Measurements from ENCODE around the gene DGKB.

Gene DGKB

DNA sequence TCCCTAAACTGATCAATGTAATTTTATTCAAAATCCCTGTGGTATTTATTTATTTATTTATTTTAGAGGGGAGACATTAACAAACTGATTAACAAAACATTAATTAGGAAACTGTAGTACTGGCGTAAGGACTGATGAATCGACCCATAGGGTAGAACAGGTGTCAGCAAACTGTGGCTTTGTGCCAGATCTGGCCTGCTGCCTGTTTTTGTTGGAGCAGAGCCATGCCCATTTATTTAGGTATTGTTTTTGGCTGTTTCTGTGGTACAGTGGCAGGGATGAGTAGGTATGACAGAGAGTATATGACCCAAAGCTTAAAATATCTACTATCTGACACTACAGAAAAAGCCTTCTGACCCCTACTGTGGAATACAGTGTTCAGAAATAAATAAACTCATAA lies 580.6 kb downstream of the DGKB start:
- TF ChIP-seq, protein P1, sequence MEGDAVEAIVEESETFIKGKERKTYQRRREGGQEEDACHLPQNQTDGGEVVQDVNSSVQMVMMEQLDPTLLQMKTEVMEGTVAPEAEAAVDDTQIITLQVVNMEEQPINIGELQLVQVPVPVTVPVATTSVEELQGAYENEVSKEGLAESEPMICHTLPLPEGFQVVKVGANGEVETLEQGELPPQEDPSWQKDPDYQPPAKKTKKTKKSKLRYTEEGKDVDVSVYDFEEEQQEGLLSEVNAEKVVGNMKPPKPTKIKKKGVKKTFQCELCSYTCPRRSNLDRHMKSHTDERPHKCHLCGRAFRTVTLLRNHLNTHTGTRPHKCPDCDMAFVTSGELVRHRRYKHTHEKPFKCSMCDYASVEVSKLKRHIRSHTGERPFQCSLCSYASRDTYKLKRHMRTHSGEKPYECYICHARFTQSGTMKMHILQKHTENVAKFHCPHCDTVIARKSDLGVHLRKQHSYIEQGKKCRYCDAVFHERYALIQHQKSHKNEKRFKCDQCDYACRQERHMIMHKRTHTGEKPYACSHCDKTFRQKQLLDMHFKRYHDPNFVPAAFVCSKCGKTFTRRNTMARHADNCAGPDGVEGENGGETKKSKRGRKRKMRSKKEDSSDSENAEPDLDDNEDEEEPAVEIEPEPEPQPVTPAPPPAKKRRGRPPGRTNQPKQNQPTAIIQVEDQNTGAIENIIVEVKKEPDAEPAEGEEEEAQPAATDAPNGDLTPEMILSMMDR (IDR thresholded peaks at IDR 0.05; ENCODE audit: unreplicated experiment in 3 of 3), result no peak
- H3K9me3 Mint-ChIP-seq, result peaks cover 13% of the 10 kb centered on the region
- no peaks in the 10 kb centered on the region for H3K4me1 Mint-ChIP-seq
- no peaks in the 10 kb centered on the region for H3K27me3 Mint-ChIP-seq (ENCODE audit: low read depth)
- no peaks in the 10 kb centered on the region for H3K36me3 Mint-ChIP-seq (ENCODE audit: low read depth)
- H3K27ac Mint-ChIP-seq, result no peak overlapping the region
- no peak overlapping the region for H3K4me3 Mint-ChIP-seq

DNA sequence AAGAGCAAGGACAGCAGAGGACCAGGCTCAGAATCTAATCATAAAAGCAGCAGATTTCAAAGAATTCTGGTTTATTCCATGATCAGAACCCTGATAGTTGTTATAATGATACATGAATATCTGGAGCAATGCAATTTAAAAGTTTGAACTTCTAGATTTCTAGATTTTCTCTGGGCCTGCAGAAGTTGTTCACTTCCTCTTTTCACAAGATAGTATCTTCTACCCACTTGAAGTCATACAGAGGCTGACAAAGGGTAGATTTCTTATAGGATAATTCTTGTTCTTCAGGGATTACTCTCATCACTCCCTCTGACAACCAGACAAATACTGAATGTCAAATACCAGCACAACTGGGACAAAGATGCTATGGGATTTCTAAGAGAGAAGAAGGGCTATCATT lies 593.1 kb downstream of the DGKB start:
- H3K36me3 Mint-ChIP-seq (ENCODE audit: low read depth), result no peaks in the 10 kb centered on the region
- TF ChIP-seq, protein P1 (IDR thresholded peaks at IDR 0.05; ENCODE audit: unreplicated experiment in 3 of 3), result no peak
- H3K4me1 Mint-ChIP-seq, result peaks cover 8% of the 10 kb centered on the region
- no peak overlapping the region for H3K4me3 Mint-ChIP-seq
- H3K27ac Mint-ChIP-seq, result no peak overlapping the region
- no peaks in the 10 kb centered on the region for H3K27me3 Mint-ChIP-seq (ENCODE audit: low read depth)
- peaks cover 2% of the 10 kb centered on the region for H3K9me3 Mint-ChIP-seq

DNA sequence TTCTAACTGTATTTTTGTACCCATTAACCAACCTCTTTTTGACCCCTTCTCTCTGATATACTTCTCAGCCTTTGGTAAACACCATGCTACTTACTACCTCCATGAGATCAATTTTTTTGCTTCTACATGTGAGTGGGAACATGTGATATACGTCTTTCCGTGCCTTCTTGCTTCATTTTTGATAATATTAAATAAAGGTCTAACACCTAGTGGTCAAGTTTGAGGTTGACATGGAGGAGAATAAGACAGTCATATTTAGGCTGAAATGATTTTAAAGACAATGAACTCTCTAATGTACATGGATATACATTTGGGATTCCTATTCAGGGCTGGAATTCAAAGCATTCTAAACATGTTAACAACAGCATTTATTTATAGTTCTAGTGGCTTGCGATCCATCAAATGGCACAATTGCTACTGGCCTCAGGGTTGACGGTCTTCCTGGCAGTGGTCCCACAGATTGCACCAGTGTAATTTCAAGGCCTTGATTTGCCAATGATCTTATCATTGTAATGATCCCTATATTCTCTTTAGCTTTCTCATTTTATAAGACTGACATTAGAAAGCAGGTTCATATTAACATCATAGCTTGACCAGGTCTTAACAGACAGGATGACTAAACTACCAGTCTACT lies 597.2 kb downstream of the DGKB start:
- Mint-ChIP-seq H3K27me3 (ENCODE audit: low read depth) (no peaks in the 10 kb centered on the region), H3K9me3 (no peaks in the 10 kb centered on the region), H3K4me3 (no peak overlapping the region), H3K36me3 (ENCODE audit: low read depth) (no peaks in the 10 kb centered on the region), H3K27ac (no peak overlapping the region), H3K4me1 (peaks cover 8% of the 10 kb centered on the region)
- TF ChIP-seq, protein P1 (IDR thresholded peaks at IDR 0.05; ENCODE audit: unreplicated experiment in 3 of 3), result no peak

DNA sequence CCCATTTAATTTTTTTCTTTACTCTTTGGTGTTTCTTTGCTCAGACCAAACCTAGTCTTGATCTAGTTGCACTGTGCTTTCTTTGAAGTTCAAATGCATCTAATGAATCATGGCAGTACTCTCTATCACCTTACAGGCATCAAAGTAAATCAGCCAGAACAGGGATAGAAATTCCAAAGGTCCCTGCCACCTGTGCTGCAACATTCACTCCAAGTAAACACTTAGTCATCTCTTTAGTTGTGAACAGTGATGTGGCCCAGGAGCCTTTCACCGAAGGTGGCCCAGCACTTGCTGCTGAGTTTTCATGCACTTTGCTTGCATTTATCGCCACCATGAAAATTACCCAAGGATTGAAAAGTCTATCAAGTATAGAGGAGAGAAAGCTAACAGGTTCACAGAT lies 599.0 kb downstream of the DGKB start:
- Mint-ChIP-seq H3K27me3 (ENCODE audit: low read depth) (no peaks in the 10 kb centered on the region), H3K27ac (no peak overlapping the region), H3K9me3 (no peaks in the 10 kb centered on the region), H3K4me3 (no peak overlapping the region), H3K36me3 (ENCODE audit: low read depth) (no peaks in the 10 kb centered on the region), H3K4me1 (peaks cover 8% of the 10 kb centered on the region)
- TF ChIP-seq, protein P1 (IDR thresholded peaks at IDR 0.05; ENCODE audit: unreplicated experiment in 3 of 3), result no peak

DNA sequence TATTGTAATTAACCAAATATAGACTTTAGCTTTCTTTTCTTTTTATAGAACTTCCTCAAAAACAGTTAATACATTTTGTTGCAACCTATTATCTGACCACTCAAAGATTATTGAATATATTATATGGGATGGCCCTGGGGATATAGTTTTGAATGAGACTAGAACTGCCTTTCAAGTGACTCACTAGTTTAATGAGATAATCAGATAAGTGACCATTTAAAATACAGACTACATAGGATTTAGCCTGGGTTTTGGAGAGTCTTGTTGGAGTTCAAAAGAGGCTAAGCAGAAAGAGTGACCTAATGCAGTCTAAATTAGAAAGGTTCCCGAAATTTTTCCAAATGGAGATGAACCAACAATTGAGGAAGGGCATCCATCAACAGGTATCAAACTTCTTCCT lies 607.9 kb downstream of the DGKB start:
- Mint-ChIP-seq H3K27ac (no peak overlapping the region), H3K4me3 (no peak overlapping the region), H3K9me3 (peaks cover 8% of the 10 kb centered on the region), H3K36me3 (ENCODE audit: low read depth) (no peaks in the 10 kb centered on the region), H3K4me1 (peaks cover 4% of the 10 kb centered on the region), H3K27me3 (ENCODE audit: low read depth) (no peaks in the 10 kb centered on the region)
- TF ChIP-seq, protein P1 (IDR thresholded peaks at IDR 0.05; ENCODE audit: unreplicated experiment in 3 of 3), result no peak

DNA sequence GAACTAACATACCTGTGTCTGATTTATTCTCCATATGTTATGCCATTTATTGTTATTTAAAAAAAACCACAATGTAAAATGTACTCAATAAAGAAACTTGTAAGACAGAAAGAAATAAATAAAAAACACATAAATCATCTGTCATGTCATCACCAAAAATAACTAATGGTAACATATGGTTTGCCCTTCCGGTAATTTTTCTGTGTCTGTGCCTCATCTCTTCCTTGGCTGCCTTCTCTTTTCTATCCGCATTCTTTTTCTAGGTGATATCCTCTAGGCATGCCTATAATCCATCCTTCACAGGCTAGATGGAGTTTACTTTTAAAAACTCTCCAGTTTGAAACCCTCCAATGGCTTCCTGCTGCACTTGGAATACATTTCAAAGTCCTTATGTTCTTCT lies 609.1 kb downstream of the DGKB start:
- Mint-ChIP-seq H3K27me3 (ENCODE audit: low read depth) (no peaks in the 10 kb centered on the region), H3K4me3 (no peak overlapping the region), H3K27ac (no peak overlapping the region), H3K9me3 (peaks cover 8% of the 10 kb centered on the region), H3K36me3 (ENCODE audit: low read depth) (no peaks in the 10 kb centered on the region), H3K4me1 (peaks cover 4% of the 10 kb centered on the region)
- TF ChIP-seq, protein P1 (IDR thresholded peaks at IDR 0.05; ENCODE audit: unreplicated experiment in 3 of 3), result no peak

Measured in nephron (organoid).